ENCODE results near the gene SUPT20H.

SUPT20H gene

GRCh38 chr13:37094840-37095239 is 35.4 kb upstream of the SUPT20H start:
- no peaks in the 10 kb centered on the region for H3K27me3 ChIP-seq (ENCODE audit: low read length)
- H3K4me2 ChIP-seq (ENCODE audit: low read depth, low read length, poor library complexity, severe bottlenecking) = no peak overlapping the region
- H3F3A ChIP-seq (ENCODE audit: insufficient read depth) = no peaks in the 10 kb centered on the region
- no peak overlapping the region for H2AFZ ChIP-seq (ENCODE audit: low read depth, low read length, severe bottlenecking)
- no peaks in the 10 kb centered on the region for H3K9me3 ChIP-seq (ENCODE audit: insufficient read depth, low read length)
- no peaks in the 10 kb centered on the region for H4K20me1 ChIP-seq (ENCODE audit: low read depth, low read length)
- H3K4me3 ChIP-seq (ENCODE audit: insufficient read depth, low read length, poor library complexity, severe bottlenecking) = no peak overlapping the region
- no peaks in the 10 kb centered on the region for H3K9me2 ChIP-seq (replicated peaks; ENCODE audit: insufficient read depth, low read length)
- no peak overlapping the region for H3K27ac ChIP-seq (ENCODE audit: low read depth, low read length)
- H3K9ac ChIP-seq (ENCODE audit: low read length) = no peak overlapping the region
- H3K79me2 ChIP-seq (ENCODE audit: insufficient read depth, low read length) = no peaks in the 10 kb centered on the region
- TF ChIP-seq EZH2phosphoT487 (conservative IDR thresholded peaks at IDR 0.05; ENCODE audit: low read length) (no peak), CTCF (IDR thresholded peaks at IDR 0.05; ENCODE audit: insufficient read depth, low read length, poor library complexity, severe bottlenecking) (no peak)
- H3K36me3 ChIP-seq (ENCODE audit: low read length) = no peaks in the 10 kb centered on the region

GRCh38 chr13:37094099-37094498 is 34.6 kb upstream of the SUPT20H start:
- TF ChIP-seq EZH2phosphoT487 (conservative IDR thresholded peaks at IDR 0.05; ENCODE audit: low read length) (no peak), CTCF (IDR thresholded peaks at IDR 0.05; ENCODE audit: insufficient read depth, low read length, poor library complexity, severe bottlenecking) (no peak)
- Histone ChIP-seq H3K9ac (ENCODE audit: low read length) (no peak overlapping the region), H3K9me3 (ENCODE audit: insufficient read depth, low read length) (no peaks in the 10 kb centered on the region), H3F3A (ENCODE audit: insufficient read depth) (no peaks in the 10 kb centered on the region), H3K27me3 (ENCODE audit: low read length) (no peaks in the 10 kb centered on the region), H3K36me3 (ENCODE audit: low read length) (no peaks in the 10 kb centered on the region), H2AFZ (ENCODE audit: low read depth, low read length, severe bottlenecking) (no peak overlapping the region), H3K4me2 (ENCODE audit: low read depth, low read length, poor library complexity, severe bottlenecking) (no peak overlapping the region), H3K27ac (ENCODE audit: low read depth, low read length) (no peak overlapping the region), H3K9me2 (replicated peaks; ENCODE audit: insufficient read depth, low read length) (no peaks in the 10 kb centered on the region), H3K79me2 (ENCODE audit: insufficient read depth, low read length) (no peaks in the 10 kb centered on the region), H3K4me3 (ENCODE audit: insufficient read depth, low read length, poor library complexity, severe bottlenecking) (no peak overlapping the region), H4K20me1 (ENCODE audit: low read depth, low read length) (no peaks in the 10 kb centered on the region)

GRCh38 chr13:37091835-37092234 is 32.3 kb upstream of the SUPT20H start:
- H3K27me3 ChIP-seq (ENCODE audit: low read length) = no peaks in the 10 kb centered on the region
- H3K9ac ChIP-seq (ENCODE audit: low read length) = no peak overlapping the region
- H4K20me1 ChIP-seq (ENCODE audit: low read depth, low read length) = no peaks in the 10 kb centered on the region
- no peaks in the 10 kb centered on the region for H3F3A ChIP-seq (ENCODE audit: insufficient read depth)
- no peak overlapping the region for H3K4me3 ChIP-seq (ENCODE audit: insufficient read depth, low read length, poor library complexity, severe bottlenecking)
- H3K9me2 ChIP-seq (replicated peaks; ENCODE audit: insufficient read depth, low read length) = no peaks in the 10 kb centered on the region
- H3K9me3 ChIP-seq (ENCODE audit: insufficient read depth, low read length) = no peaks in the 10 kb centered on the region
- H3K4me2 ChIP-seq (ENCODE audit: low read depth, low read length, poor library complexity, severe bottlenecking) = no peak overlapping the region
- no peaks in the 10 kb centered on the region for H3K79me2 ChIP-seq (ENCODE audit: insufficient read depth, low read length)
- no peak overlapping the region for H2AFZ ChIP-seq (ENCODE audit: low read depth, low read length, severe bottlenecking)
- TF ChIP-seq CTCF (IDR thresholded peaks at IDR 0.05; ENCODE audit: insufficient read depth, low read length, poor library complexity, severe bottlenecking) (no peak), EZH2phosphoT487 (conservative IDR thresholded peaks at IDR 0.05; ENCODE audit: low read length) (no peak)
- no peaks in the 10 kb centered on the region for H3K36me3 ChIP-seq (ENCODE audit: low read length)
- no peak overlapping the region for H3K27ac ChIP-seq (ENCODE audit: low read depth, low read length)
